Measurements from ENCODE around the gene XRCC5.

The XRCC5 gene

GRCh38 chr2:216064665-216065064 lies 44.5 kb upstream of the XRCC5 start:
- TF ChIP-seq ZNF70 (CRISPR knock-in tag; IDR thresholded peaks at IDR 0.05) (no peak), RARB (CRISPR knock-in tag; IDR thresholded peaks at IDR 0.05) (no peak), ISL1 (CRISPR knock-in tag; IDR thresholded peaks at IDR 0.05) (no peak), GLIS3 (CRISPR knock-in tag; IDR thresholded peaks at IDR 0.05) (no peak)
- no peak for ATAC-seq

GRCh38 chr2:216066230-216066629 lies 42.9 kb upstream of the XRCC5 start:
- TF ChIP-seq ZNF70 (CRISPR knock-in tag; IDR thresholded peaks at IDR 0.05) (no peak), ARNTL (CRISPR knock-in tag; IDR thresholded peaks at IDR 0.05; ENCODE audit: borderline replicate concordance, low read depth) (no peak), PATZ1 (CRISPR knock-in tag; IDR thresholded peaks at IDR 0.05; ENCODE audit: borderline replicate concordance) (no peak), SNAI2 (CRISPR knock-in tag; IDR thresholded peaks at IDR 0.05) (no peak), ZNF565 (CRISPR knock-in tag; conservative IDR thresholded peaks at IDR 0.05; ENCODE audit: low read depth) (no peak), TCF4 (CRISPR knock-in tag; IDR thresholded peaks at IDR 0.05; ENCODE audit: borderline replicate concordance) (no peak), CREB5 (CRISPR knock-in tag; IDR thresholded peaks at IDR 0.05; ENCODE audit: low read depth) (no peak), ZC3H10 (CRISPR knock-in tag; IDR thresholded peaks at IDR 0.05) (no peak), GLIS3 (CRISPR knock-in tag; IDR thresholded peaks at IDR 0.05) (no peak), ZNF8 (CRISPR knock-in tag; IDR thresholded peaks at IDR 0.05) (no peak), BACH2 (CRISPR knock-in tag; IDR thresholded peaks at IDR 0.05; ENCODE audit: borderline replicate concordance) (no peak), ZFP30 (CRISPR knock-in tag; IDR thresholded peaks at IDR 0.05) (no peak), ISL1 (CRISPR knock-in tag; IDR thresholded peaks at IDR 0.05) (no peak), OSR1 (CRISPR knock-in tag; IDR thresholded peaks at IDR 0.05) (no peak), POU6F1 (CRISPR knock-in tag; IDR thresholded peaks at IDR 0.05; ENCODE audit: borderline replicate concordance, low read depth) (no peak), ESRRG (CRISPR knock-in tag; IDR thresholded peaks at IDR 0.05) (no peak), TOX (CRISPR knock-in tag; IDR thresholded peaks at IDR 0.05; ENCODE audit: borderline replicate concordance) (no peak), ZFP3 (CRISPR knock-in tag; IDR thresholded peaks at IDR 0.05) (no peak)
- TF ChIP-seq, protein P1, sequence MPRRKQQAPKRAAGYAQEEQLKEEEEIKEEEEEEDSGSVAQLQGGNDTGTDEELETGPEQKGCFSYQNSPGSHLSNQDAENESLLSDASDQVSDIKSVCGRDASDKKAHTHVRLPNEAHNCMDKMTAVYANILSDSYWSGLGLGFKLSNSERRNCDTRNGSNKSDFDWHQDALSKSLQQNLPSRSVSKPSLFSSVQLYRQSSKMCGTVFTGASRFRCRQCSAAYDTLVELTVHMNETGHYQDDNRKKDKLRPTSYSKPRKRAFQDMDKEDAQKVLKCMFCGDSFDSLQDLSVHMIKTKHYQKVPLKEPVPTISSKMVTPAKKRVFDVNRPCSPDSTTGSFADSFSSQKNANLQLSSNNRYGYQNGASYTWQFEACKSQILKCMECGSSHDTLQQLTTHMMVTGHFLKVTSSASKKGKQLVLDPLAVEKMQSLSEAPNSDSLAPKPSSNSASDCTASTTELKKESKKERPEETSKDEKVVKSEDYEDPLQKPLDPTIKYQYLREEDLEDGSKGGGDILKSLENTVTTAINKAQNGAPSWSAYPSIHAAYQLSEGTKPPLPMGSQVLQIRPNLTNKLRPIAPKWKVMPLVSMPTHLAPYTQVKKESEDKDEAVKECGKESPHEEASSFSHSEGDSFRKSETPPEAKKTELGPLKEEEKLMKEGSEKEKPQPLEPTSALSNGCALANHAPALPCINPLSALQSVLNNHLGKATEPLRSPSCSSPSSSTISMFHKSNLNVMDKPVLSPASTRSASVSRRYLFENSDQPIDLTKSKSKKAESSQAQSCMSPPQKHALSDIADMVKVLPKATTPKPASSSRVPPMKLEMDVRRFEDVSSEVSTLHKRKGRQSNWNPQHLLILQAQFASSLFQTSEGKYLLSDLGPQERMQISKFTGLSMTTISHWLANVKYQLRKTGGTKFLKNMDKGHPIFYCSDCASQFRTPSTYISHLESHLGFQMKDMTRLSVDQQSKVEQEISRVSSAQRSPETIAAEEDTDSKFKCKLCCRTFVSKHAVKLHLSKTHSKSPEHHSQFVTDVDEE (CRISPR knock-in tag; IDR thresholded peaks at IDR 0.05) = no peak
- TF ChIP-seq, protein P2, sequence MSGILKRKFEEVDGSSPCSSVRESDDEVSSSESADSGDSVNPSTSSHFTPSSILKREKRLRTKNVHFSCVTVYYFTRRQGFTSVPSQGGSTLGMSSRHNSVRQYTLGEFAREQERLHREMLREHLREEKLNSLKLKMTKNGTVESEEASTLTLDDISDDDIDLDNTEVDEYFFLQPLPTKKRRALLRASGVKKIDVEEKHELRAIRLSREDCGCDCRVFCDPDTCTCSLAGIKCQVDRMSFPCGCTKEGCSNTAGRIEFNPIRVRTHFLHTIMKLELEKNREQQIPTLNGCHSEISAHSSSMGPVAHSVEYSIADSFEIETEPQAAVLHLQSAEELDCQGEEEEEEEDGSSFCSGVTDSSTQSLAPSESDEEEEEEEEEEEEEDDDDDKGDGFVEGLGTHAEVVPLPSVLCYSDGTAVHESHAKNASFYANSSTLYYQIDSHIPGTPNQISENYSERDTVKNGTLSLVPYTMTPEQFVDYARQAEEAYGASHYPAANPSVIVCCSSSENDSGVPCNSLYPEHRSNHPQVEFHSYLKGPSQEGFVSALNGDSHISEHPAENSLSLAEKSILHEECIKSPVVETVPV (CRISPR knock-in tag; IDR thresholded peaks at IDR 0.05) = no peak

GRCh38 chr2:216069028-216069427 lies 40.1 kb upstream of the XRCC5 start:
- TF ChIP-seq TCF4 (CRISPR knock-in tag; IDR thresholded peaks at IDR 0.05; ENCODE audit: borderline replicate concordance) (no peak), ZFP3 (CRISPR knock-in tag; IDR thresholded peaks at IDR 0.05) (no peak), SNAI2 (CRISPR knock-in tag; IDR thresholded peaks at IDR 0.05) (no peak), CREB5 (CRISPR knock-in tag; IDR thresholded peaks at IDR 0.05; ENCODE audit: low read depth) (no peak), OSR1 (CRISPR knock-in tag; IDR thresholded peaks at IDR 0.05) (no peak), ZNF8 (CRISPR knock-in tag; IDR thresholded peaks at IDR 0.05) (no peak), ZNF70 (CRISPR knock-in tag; IDR thresholded peaks at IDR 0.05) (no peak), ZFP30 (CRISPR knock-in tag; IDR thresholded peaks at IDR 0.05) (no peak), ZNF565 (CRISPR knock-in tag; conservative IDR thresholded peaks at IDR 0.05; ENCODE audit: low read depth) (no peak), CSDC2 (CRISPR knock-in tag; IDR thresholded peaks at IDR 0.05) (no peak), ARNTL (CRISPR knock-in tag; IDR thresholded peaks at IDR 0.05; ENCODE audit: borderline replicate concordance, low read depth) (no peak), GLIS3 (CRISPR knock-in tag; IDR thresholded peaks at IDR 0.05) (no peak), ISL1 (CRISPR knock-in tag; IDR thresholded peaks at IDR 0.05) (no peak)
- TF ChIP-seq, protein P2 (CRISPR knock-in tag; IDR thresholded peaks at IDR 0.05) = no peak
- no peak for ATAC-seq

More at GRCh38 chr2:216066230-216066629, 42.9 kb upstream of the XRCC5 start:
- ATAC-seq = peak; percentile 54
